Erythroblast (primary cell): ENCODE measurements around the gene CYFIP2.

Experiments
- DNase-seq, 2 experiments: peaks; one replicate each; lab custom pipeline; 2025; lab: John Stamatoyannopoulos, UW
- GATA1 ChIP-seq: IDR thresholded peaks from 2 replicates; pipeline ENCODE4 v1.6.1; 2011; ENCODE audit warnings: low read depth, mild to moderate bottlenecking, control low read depth, low read length, moderate library complexity
- POLR2A ChIP-seq: IDR thresholded peaks from 2 replicates; pipeline ENCODE4 v1.6.1; 2011; ENCODE audit warnings: mild to moderate bottlenecking, low read length

Gene CYFIP2

DNA sequence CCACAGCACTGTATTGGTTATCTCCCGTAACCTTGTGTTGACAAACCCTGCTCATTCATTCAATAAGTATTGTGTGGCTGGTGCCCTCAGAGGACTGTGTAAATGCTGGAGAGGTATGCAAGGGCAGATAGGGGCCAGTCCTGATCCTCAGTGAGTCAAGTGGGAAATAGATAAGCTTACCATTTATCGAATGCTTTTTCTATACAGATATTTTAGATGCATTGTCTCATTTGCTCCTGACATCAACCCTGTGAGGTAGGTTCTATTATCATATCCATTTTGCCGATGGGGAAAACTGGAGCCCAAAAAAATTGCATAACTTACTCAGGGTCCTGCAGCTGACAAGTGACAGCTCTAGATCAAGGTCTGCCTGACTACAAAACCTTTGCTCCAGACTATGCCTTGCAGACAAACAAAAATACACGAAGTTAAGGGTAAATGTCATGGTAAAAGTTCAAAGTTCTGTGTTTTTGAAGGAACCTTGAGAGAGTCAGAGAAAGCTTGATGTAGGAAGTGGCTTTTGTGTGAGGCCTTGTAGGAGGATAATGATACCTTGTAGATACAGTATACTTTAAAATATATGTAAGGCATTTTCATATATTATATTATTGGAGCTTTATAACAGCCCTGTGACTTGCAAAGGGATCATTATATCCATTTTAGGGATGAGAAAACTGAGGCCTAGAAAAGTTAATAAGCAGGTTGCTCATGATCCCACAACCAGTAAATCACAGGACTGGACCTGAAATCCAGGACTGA is 22.7 kb downstream of the CYFIP2 start:
- DNase-seq, result peak; percentile 22 to 82
- TF ChIP-seq POLR2A, result no peak
- TF ChIP-seq GATA1, result no peak

DNA sequence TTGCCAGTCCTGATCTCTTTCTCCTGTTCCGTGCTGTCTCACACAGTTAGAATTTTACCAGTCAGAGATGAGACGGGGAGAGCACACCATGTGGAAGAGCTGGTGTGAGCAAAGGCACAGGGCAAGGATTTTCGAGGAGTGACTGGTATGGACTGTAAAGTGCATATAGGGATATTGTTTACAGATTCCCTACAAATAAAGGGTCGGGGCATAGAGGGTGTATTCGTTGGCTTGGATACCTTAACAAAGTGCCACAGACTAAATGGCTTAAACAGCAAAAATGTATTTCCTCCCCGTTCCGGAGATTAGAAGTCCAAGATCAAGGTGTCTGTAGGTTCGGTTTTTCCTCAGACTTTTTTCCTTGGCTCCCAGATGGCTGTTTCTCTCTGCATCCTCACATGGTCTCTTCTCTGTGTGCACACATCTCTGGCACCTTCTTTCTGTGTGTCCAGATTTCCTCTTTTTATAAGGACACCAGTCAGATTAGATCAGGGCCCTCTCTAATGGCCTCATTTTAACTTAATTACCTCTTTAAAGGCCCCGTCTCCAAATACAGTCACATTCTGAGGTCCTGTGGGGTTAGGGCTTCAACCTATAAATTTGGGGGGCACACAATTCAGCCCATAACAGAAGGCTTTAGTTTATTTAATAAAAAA is 23.4 kb downstream of the CYFIP2 start:
- TF ChIP-seq POLR2A, result no peak
- no peak for TF ChIP-seq GATA1
- no peak for DNase-seq

DNA sequence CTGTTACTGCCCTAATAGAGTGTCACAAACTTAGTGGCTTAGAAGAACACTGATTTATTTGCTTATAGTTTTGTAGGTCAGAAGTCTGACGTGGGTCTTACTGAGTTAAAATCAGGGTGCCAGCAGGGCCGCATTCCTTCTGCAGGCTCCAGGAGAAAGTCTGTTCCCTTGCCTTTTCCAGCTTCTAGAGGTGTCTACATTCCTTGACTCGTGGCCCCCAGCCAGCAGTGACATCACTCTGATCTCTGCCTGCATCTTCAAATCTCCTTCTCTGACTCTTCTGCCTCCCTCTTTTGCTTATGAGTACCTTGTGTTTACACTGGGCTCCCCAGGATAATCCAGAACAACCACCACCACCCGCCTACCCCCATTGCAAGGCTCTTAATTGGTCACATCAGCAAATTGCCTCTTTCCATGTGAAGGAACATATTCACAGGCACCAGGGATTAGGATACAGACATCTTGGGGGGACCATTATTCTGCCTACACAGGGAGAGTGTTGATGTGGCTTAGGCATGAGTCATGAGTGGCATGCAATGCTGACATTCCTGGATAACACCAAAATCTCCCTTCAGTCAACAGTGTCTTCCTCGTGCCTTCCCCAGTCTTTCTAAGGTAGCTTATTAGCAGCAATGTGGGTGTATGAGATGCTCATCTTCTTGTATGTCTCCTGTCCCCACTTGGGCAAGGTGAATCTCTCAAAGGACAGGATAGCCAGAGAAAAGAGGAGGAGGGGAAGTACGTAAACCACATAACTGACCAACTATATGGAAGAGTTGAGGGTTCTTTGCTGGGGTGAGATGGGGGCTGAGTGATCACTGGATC is 24.4 kb downstream of the CYFIP2 start:
- DNase-seq, result no peak

DNA sequence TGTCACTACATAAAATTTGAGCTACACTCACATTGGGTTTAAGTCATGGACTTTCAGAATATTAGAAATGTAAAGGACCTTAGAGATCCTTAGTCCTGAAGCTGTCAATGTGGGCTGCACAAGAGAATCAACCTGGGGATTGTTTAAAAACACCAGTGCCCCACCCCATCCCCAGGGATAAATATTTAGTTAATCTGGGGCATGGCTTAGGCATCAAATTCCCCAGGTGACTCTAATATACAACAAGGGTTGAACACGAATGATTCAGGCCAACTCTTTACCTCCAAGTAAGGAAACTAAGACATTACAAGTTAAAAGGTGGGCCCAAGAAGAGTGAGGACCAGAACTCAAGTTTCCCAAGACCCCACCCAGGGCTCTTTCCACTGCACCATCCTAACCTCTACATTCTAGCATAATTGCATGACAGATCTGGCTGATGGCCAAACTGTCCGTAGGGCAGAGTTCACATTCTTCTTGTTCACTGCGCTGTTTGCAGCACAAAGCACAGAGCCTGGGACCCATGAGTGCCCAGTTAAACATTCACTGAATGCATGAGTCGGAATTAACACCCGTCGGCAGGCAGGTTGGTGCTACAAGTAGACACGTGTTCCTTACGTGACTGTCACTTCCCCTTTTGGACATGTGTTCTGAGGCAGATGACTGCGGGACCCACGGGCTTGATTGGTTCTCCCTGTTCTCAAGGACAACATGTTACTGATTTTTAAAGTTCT is 25.2 kb downstream of the CYFIP2 start:
- no peak for TF ChIP-seq GATA1
- no peak for TF ChIP-seq POLR2A
- DNase-seq, result no peak

More for the DNA sequence above, 24.4 kb downstream of the CYFIP2 start:
- no peak for TF ChIP-seq GATA1
- TF ChIP-seq POLR2A, result no peak

DNA sequence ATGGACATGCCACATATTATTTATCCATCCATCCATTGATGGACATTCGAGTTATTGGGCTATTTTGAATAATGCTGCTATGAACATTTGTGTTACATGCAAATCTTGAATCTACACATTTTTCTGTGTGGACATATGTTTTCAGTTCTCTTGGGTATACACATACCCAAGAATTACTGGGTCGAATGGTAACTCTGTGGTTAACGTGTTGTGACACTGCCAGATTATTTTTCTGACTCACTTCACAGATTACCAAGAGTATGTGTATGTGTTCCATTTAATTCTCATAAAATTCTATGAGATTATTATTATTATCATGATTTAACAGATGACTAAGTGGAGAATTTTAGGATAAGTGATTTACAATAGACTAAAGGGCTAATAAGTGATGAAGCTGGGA is 26.7 kb downstream of the CYFIP2 start:
- TF ChIP-seq GATA1 (no peak), POLR2A (no peak)
- no peak for DNase-seq

DNA sequence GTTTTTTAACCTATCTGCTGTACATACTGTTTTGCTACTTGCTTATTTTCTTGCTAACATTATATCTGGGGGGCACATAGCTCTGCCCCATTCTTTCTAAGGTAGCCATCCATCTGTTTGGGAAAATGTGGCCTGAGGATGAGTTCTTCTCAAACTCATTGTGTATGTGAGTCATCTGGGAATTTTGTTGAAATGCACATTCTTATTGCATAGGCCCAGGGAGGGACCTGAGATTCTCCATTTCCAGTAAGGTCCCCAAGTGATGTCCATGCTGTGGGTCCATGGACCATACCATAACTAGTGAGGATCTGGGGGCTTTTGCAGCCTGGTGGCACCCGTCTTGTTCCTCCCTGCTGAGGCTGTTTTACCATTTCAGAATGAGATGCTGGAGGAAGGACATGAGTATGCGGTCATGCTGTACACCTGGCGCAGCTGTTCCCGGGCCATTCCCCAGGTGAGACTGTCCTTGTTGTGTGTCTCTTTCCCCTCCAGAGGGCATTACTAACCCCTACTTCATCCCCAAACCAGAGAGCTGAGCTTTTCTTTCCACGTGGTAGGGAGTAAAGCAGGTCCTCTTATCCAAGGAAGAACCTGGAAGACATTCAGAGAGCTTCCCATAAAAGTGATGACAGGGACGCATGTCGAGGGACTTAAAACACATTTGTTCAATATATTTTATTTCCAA is 28.6 kb downstream of the CYFIP2 start:
- TF ChIP-seq POLR2A (no peak), GATA1 (no peak)
- no peak for DNase-seq

DNA sequence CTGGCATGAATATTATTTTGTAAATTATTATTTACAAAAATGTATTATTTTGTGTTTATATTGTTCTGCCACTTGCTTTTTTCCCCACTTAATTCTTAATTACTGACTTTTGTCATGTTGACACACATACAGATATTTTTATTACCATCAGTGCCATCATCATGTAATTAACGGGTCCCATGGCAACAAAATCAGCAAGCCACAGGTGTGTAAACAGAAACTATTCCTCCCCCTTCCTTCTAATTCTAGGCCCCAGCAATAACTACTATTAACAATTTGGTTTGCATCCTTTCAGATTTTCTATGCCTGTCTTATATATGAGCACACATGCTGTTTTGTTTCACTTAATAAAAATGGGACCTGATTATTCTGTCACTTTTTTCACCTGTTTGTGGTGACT is 29.3 kb downstream of the CYFIP2 start:
- DNase-seq, result no peak
- no peak for TF ChIP-seq POLR2A
- no peak for TF ChIP-seq GATA1

DNA sequence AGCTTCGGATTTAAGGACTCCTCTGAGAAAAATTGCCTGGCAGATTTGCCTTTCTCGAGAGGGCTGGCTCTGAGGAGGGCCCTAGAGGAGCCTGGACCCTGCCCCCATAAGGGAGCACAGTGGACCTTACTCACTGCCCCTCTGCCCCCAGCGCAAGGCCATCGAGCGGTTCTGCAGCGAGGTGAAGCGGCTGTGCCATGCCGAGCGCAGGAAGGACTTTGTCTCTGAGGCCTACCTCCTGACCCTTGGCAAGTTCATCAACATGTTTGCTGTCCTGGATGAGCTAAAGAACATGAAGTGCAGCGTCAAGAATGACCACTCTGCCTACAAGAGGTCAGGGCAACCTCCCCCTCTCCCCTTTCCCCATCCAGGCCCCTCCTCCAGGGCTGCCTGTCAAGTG is 34.6 kb downstream of the CYFIP2 start:
- TF ChIP-seq GATA1 (no peak), POLR2A (no peak)
- DNase-seq, result no peak

DNA sequence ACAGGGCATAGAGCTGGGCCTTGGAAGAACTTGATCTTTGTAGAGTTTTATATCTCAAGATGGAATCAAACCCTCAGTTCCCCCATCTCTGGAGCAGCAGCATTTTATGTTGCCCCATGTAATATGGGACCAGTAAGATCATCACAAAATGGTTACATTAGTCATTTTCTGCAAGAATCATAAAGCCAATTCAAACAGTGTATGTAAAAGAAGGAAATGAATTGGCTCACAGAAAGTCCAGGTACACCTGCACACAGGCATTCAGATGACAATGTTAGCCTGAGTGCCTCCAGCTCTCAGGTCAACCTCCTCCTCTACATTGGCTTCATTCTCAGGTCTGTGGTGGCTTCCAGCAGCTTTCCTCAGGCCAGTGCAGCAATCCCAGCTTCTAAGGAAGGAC is 35.1 kb downstream of the CYFIP2 start:
- TF ChIP-seq GATA1 (no peak), POLR2A (no peak)
- no peak for DNase-seq

DNA sequence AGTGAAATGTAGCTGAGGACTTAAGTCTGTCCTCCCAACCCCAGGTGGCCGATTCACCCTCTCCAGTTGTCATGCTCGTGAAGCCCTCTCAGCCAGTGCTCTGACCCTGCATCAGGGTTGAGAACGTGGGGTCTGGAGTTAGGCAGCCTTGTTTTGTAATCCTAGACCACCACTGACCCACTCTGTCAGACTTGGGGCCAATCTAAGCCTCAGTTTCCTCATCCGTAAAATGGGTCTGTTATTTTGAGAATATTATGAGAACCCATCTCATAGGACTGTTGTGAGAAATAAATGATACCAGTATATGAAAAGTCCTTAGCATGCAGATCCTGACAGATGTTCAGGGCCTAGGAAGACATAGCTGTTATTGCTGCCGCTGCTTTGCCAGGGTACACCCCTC is 37.1 kb downstream of the CYFIP2 start:
- TF ChIP-seq GATA1 (no peak), POLR2A (no peak)

DNA sequence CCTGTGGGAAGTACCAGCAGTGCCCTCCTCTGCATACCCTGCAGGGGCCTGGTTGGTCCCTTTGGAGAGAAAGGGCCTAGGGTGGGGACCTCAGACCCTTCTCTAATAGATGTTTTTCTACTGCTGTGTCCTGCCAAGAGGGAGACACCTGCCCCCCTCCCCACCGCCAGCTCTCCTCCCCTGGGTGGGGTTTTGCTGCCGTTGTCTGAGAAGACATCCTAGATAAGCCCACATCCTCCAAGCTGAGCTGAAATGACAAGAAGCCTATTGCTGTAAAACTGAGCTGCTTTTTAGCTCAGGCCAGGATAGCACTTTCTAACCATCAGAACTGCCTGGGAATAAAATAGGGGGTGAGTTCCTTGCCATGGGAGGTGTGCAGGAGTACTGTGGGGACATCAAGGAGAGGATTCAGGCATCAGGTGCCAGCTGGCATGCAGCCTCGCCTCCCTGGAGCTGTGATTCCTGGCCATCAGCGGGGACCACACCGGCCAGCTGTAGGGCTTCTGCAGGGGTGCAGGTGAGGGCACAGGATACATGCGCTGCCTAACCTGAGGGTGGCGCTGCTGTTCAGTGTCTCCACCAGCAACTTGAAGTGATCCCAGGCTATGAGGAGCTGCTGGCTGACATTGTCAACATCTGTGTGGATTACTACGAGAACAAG is 37.9 kb downstream of the CYFIP2 start:
- DNase-seq, result peak; percentile 16 to 18
- no peak for TF ChIP-seq GATA1
- no peak for TF ChIP-seq POLR2A

More for the DNA sequence above, 37.1 kb downstream of the CYFIP2 start:
- DNase-seq, result no peak

DNA sequence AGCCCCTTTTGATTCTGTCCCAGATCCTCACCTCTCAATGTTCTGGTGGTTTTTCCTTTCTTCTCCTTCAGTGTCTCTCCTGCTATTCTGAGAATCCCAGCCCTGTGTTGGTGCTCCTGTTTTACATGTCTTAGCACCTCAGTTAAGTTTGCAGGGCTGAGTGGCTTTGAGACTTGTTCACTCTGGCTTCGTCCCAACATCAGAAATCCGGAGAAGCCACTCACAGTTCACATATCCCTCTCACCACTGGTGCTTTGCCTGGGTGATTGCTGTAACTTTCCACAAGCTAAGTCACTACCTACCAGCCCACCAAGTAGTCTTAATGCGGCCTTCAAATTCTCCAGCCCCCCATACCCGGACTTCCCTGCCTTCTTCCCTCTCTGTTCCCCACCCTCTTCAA is 40.2 kb downstream of the CYFIP2 start:
- TF ChIP-seq GATA1 (no peak), POLR2A (no peak)
- no peak for DNase-seq
